Measurements from ENCODE around the gene CNEP1R1.

DNA sequence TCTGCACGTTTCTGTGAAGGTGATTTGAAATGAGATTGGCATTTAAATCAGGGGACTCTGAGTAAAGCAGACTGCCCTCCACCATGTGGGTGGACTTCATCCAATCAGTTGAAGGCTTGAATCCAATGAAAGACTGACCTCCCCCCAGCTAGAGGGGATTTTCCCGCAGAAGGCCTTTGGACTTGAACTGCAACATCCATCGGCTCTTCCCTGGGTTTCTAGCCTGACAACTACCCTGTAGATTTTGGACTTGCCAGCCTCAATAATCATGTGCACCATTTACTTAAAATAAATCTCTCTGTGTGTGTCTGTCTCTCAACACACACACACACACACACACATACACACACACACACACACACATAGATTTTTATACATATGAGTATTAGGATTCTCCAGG lies 23.9 kb upstream of the CNEP1R1 start:
- TF ChIP-seq, protein P1, sequence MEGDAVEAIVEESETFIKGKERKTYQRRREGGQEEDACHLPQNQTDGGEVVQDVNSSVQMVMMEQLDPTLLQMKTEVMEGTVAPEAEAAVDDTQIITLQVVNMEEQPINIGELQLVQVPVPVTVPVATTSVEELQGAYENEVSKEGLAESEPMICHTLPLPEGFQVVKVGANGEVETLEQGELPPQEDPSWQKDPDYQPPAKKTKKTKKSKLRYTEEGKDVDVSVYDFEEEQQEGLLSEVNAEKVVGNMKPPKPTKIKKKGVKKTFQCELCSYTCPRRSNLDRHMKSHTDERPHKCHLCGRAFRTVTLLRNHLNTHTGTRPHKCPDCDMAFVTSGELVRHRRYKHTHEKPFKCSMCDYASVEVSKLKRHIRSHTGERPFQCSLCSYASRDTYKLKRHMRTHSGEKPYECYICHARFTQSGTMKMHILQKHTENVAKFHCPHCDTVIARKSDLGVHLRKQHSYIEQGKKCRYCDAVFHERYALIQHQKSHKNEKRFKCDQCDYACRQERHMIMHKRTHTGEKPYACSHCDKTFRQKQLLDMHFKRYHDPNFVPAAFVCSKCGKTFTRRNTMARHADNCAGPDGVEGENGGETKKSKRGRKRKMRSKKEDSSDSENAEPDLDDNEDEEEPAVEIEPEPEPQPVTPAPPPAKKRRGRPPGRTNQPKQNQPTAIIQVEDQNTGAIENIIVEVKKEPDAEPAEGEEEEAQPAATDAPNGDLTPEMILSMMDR (IDR thresholded peaks at IDR 0.05), result no peak
- no peak for TF ChIP-seq POLR2A (IDR thresholded peaks at IDR 0.05)
